LNCaP clone FGC (cell line): ENCODE measurements around the gene LRCH3.
A peak's percentile ranks its signal among the peaks of the same experiment; 100 is the strongest.

Experiments
- DNase-seq: peaks from one replicate; pipeline ENCODE4 v3.0.0-alpha.2; 2011; ENCODE audit warnings: low read depth
- H3K4me3 ChIP-seq: 2 replicates; pipeline ENCODE4 v1.5.1; 2011; ENCODE audit warnings: mild to moderate bottlenecking, low read depth, low read length, control low read depth
- TF ChIP-seq, protein P1 (sequence below): IDR thresholded peaks from 2 replicates; pipeline ENCODE4 v1.5.1; 2012; ENCODE audit warnings: mild to moderate bottlenecking; ENCODE audit not compliant: control insufficient read depth, insufficient read depth; ENCODE audit errors: extremely low read depth

Gene LRCH3

DNA sequence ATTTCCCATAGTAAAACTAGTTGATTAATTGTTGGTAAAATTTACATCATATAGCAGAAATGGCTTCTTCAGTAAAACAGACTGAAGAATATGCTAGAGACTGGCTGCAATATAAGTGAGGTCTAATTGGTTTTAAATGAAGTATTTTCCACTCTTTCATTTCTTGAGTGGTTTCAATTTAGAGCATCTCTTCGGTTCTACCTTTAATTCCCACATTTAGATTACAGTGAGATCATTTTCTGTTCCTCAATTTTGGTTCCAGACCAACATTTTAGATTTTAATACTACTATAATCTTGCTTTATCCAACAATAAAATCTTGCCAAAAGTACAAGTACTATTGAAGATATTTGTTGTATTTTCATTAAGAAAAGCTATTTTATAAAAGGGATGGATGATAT lies 1.0 kb upstream of the LRCH3 start:
- DNase-seq = no peak
- H3K4me3 ChIP-seq = no peak overlapping the region
- TF ChIP-seq, protein P1, sequence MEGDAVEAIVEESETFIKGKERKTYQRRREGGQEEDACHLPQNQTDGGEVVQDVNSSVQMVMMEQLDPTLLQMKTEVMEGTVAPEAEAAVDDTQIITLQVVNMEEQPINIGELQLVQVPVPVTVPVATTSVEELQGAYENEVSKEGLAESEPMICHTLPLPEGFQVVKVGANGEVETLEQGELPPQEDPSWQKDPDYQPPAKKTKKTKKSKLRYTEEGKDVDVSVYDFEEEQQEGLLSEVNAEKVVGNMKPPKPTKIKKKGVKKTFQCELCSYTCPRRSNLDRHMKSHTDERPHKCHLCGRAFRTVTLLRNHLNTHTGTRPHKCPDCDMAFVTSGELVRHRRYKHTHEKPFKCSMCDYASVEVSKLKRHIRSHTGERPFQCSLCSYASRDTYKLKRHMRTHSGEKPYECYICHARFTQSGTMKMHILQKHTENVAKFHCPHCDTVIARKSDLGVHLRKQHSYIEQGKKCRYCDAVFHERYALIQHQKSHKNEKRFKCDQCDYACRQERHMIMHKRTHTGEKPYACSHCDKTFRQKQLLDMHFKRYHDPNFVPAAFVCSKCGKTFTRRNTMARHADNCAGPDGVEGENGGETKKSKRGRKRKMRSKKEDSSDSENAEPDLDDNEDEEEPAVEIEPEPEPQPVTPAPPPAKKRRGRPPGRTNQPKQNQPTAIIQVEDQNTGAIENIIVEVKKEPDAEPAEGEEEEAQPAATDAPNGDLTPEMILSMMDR = no peak

DNA sequence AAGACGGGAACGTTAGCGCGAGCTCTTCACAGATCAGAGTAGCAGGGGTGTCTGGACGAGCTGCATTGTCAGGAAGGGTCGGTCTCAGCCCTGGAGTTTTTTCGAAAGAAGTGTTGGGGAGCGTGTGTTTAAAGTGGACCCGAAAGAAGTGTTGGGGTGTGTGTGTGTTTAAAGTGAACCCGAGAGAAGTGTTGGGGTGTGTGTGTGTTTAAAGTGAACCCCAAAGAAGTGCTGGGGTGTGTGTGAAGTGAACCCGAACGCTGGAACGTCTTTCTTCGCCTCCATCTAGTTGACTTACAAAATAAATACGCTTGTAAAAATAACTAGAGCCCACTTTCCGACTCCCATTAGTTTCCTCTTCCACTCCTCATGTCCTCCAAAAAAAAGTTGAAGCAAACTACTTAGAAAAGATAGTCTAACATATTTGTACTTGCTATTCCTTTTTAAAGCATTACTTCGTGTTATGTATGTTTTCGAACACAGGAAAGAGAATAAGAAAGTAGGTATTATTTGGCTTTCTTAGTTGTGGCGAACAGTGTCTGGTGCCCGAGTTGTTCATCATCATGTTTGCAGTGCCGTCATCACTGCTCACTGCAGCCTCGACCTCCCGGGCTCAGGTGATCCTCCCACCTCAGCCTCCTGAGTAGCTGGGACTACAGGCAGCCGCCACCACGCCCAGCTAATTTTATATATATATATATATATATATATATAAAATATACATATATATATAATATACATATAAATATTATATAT lies 1.0 kb downstream of the LRCH3 start:
- no peak for DNase-seq
- TF ChIP-seq, protein P1 = no peak
- H3K4me3 ChIP-seq = peak overlapping the region; percentile 64

DNA sequence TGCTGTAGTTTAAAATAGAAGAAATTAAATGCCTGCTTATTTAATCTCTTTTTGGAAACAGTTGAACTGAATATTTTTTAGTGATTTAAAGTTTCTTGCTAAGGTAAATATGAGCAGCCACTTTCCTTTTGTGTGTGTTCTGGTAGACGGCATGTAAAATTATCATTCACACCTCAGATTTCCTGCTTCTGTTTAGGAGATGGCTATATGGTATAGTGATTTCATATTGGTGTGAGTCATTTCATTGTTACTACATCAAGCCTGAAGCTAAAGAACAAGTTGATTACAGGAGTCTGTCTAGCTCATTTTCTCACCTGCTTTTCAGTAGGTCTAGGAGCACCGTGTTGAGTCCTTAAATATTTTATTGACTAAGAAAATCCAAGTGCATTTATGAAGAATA lies 2.2 kb downstream of the LRCH3 start:
- TF ChIP-seq, protein P1 = no peak
- no peak overlapping the region; the same call in 1 of the 2 replicates for H3K4me3 ChIP-seq
- no peak for DNase-seq

DNA sequence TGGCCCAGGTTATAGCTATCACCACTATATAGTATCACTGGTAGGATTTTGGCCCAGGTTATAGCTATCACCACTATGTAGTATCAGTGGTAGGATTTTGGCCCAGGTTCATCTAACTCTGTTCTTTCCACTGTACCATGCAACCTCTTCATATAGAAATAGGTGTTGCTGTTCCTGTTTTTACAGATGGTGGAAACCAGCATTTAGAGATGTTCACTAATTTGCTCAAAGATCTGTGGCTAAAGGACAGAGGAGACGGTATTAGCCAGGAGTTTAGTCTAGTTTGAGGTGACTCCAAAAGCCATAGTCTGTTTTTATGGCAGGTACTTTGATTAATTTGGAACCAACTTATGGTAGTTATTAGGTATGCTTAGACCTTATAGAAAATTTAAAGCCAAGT lies 3.1 kb downstream of the LRCH3 start:
- no peak overlapping the region for H3K4me3 ChIP-seq
- no peak for DNase-seq

DNA sequence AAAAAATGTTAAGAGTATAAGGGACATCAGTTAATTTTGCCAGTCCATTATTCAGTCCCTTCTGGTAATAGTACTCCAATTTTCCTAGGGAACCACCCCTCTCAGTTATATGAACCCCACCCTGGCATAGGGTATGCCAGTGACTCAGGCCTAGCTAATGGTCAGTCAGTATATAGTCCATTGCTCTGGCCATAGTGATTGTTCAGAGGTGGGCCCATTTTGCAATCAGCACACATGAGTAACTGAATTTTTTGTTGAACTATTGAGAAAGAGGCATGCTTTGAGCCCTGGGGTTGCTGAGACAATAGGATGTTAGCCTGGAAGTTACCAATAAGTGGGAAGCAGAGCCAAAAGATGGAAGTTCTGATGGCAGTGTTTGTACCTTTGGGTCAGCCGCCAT lies 4.1 kb downstream of the LRCH3 start:
- TF ChIP-seq, protein P1 = no peak
- DNase-seq = no peak
- no peak overlapping the region for H3K4me3 ChIP-seq

More for the DNA sequence above, 3.1 kb downstream of the LRCH3 start:
- TF ChIP-seq, protein P1 = no peak

DNA sequence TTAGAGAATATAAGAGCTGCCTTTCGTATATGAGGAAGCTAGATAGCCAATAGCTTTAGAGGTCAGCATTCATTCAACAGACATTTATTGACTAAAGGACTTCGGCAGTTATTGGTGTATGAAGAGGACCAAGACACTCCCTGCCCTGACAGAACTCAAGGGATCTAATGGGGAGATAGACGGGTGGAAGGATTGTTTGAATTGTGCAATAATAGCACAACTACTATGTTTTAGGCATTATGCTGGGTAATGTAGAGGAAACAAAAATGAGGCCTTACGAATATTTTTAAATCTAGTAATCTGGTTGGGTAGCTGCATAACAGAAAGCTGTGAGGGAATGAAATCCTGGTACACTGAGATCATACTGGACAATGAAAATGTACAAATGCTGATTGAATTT lies 5.0 kb downstream of the LRCH3 start:
- H3K4me3 ChIP-seq = no peak overlapping the region
- TF ChIP-seq, protein P1 = no peak
- DNase-seq = no peak

DNA sequence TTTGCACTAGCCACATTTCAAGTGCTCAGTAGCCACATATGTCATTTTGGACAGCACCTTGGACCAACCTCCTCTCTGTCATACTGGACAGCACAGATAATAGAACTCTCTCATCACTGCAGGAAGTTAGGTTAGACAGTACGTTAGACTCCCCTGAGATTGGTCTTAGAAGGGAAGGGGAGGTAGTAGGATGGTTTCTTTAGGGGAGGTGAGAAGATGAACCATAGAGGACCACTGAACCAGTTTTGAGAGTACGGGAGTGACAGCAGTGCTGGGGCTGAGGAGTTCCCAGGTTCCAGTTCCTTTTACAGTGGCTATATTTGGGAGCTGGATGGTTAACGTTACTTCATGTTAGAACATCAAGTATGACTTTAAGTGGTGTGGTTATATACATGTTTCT lies 7.8 kb downstream of the LRCH3 start:
- H3K4me3 ChIP-seq = no peak overlapping the region
- no peak for DNase-seq
- TF ChIP-seq, protein P1 = no peak
